ENCODE data around the gene LRSAM1.

The LRSAM1 gene

GRCh38 chr9:127450830-127451607, at the start of gene LRSAM1, which contains the start of gene RPL12:
TSS of gene LRSAM1 (plus strand) at chr9:127451510. CDS start at chr9:127454528, 3,018 bp downstream.
TSS of gene RPL12 (minus strand) at chr9:127451406. CDS start at chr9:127451317, 89 bp downstream.
- peaks cover 8 to 61% (median 40%) of the 10 kb centered on the region in 5 donors for H3K4me1 ChIP-seq (ENCODE audit: control insufficient read depth in 5 of 5, insufficient read depth in 5 of 5, low read length in 5 of 5)
- no peaks in the 10 kb centered on the region for H3K27me3 ChIP-seq (ENCODE audit: control insufficient read depth in 5 of 5, insufficient read depth in 4 of 5, low read length in 5 of 5)
- peak within 1 kb of the TSS; percentile 79 to 92 (median 87) for H3K4me3 ChIP-seq (ENCODE audit: low read depth in 1 of 5, low read length in 5 of 5)
- H3K9me3 ChIP-seq (ENCODE audit: control insufficient read depth in 5 of 5, low read length in 5 of 5): no peaks in the 10 kb centered on the region
- H3K27ac ChIP-seq (ENCODE audit: low read depth, low read length): peak within 1 kb of the TSS; percentile 92
- peaks cover 10 to 53% (median 41%) of the 10 kb centered on the region in 5 donors for H3K36me3 ChIP-seq (ENCODE audit: control insufficient read depth in 5 of 5, insufficient read depth in 5 of 5, low read length in 5 of 5)
- H3K9ac ChIP-seq (ENCODE audit: low read length in 5 of 5): peak within 1 kb of the TSS; percentile 93 to 98 (median 95)

DNA sequence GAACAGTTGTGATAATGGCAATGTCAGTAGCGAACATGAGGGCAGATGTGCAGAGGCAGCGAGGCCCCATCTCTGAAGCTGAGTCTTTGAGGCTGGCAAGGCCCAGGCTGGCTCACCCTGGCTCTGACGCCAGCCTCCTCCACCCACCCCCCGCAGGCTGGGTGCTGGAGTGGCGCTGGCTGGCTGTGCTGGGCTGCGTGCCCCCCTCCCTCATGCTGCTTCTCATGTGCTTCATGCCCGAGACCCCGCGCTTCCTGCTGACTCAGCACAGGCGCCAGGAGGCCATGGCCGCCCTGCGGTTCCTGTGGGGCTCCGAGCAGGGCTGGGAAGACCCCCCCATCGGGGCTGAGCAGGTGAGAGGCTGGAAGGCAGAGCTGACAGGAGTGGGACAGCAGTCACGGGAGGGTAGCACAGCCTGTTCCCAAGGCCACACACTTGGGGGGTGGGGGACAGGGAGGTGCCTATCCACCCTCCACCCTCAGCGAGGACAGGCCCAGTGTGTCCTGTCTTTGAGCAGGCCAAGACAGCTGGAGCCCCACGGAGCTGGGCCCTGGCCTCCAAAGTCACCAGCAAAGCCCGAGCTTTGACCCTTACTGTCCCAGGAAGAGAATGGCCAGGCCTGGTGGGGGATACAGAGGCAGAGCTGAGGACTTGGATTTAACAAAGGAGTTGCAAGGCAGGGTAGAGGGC, 48.8 kb upstream of the LRSAM1 start:
- no peaks in the 10 kb centered on the region for H3K9me3 ChIP-seq (ENCODE audit: control insufficient read depth in 5 of 5, low read length in 5 of 5)
- H3K36me3 ChIP-seq (ENCODE audit: control insufficient read depth in 5 of 5, insufficient read depth in 5 of 5, low read length in 5 of 5): peaks cover 0 to 76% (median 47%) of the 10 kb centered on the region in 5 donors
- H3K9ac ChIP-seq (ENCODE audit: low read length in 5 of 5): no peak overlapping the region
- H3K4me3 ChIP-seq (ENCODE audit: low read depth in 1 of 5, low read length in 5 of 5): no peak overlapping the region
- no peaks in the 10 kb centered on the region for H3K27me3 ChIP-seq (ENCODE audit: control insufficient read depth in 5 of 5, insufficient read depth in 4 of 5, low read length in 5 of 5)
- H3K4me1 ChIP-seq (ENCODE audit: control insufficient read depth in 5 of 5, insufficient read depth in 5 of 5, low read length in 5 of 5): peaks cover 0 to 16% (median 13%) of the 10 kb centered on the region in 5 donors
- no peak overlapping the region for H3K27ac ChIP-seq (ENCODE audit: low read depth, low read length)

- no peaks in the 10 kb centered on the region for H3K9me3 ChIP-seq (ENCODE audit: control insufficient read depth in 5 of 5, low read length in 5 of 5)
- peaks cover 0 to 5% (median 3%) of the 10 kb centered on the region in 5 donors for H3K4me1 ChIP-seq (ENCODE audit: control insufficient read depth in 5 of 5, insufficient read depth in 5 of 5, low read length in 5 of 5)
Measured at GRCh38 chr9:127403507-127404192, 47.7 kb upstream of the LRSAM1 start.

DNA sequence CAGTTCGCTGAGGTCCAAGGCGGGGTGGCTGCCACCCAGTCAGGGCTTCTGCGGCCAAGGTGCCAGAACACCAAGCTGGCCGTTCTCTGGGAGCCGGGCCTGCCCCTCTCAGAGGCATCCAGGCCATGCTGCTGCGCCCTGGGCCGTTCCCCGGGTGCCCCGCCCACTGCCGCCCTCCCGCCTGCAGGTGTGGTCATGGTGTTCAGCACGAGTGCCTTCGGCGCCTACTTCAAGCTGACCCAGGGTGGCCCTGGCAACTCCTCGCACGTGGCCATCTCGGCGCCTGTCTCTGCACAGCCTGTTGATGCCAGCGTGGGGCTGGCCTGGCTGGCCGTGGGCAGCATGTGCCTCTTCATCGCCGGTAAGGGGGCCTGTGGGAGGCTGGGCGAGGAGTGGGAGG, 46.7 kb upstream of the LRSAM1 start:
- Histone ChIP-seq H3K4me3 (ENCODE audit: low read depth in 1 of 5, low read length in 5 of 5) (no peak overlapping the region), H3K4me1 (ENCODE audit: control insufficient read depth in 5 of 5, insufficient read depth in 5 of 5, low read length in 5 of 5) (no peaks in the 10 kb centered on the region), H3K27ac (ENCODE audit: low read depth, low read length) (no peak overlapping the region), H3K9me3 (ENCODE audit: control insufficient read depth in 5 of 5, low read length in 5 of 5) (no peaks in the 10 kb centered on the region), H3K27me3 (ENCODE audit: control insufficient read depth in 5 of 5, insufficient read depth in 4 of 5, low read length in 5 of 5) (no peaks in the 10 kb centered on the region), H3K36me3 (ENCODE audit: control insufficient read depth in 5 of 5, insufficient read depth in 5 of 5, low read length in 5 of 5) (peaks cover 0 to 78% (median 48%) of the 10 kb centered on the region in 5 donors), H3K9ac (ENCODE audit: low read length in 5 of 5) (no peak overlapping the region)

More at GRCh38 chr9:127403507-127404192, 47.7 kb upstream of the LRSAM1 start:
- Histone ChIP-seq H3K4me3 (ENCODE audit: low read depth in 1 of 5, low read length in 5 of 5) (no peak overlapping the region), H3K27me3 (ENCODE audit: control insufficient read depth in 5 of 5, insufficient read depth in 4 of 5, low read length in 5 of 5) (no peaks in the 10 kb centered on the region), H3K27ac (ENCODE audit: low read depth, low read length) (no peak overlapping the region), H3K9ac (ENCODE audit: low read length in 5 of 5) (no peak overlapping the region), H3K36me3 (ENCODE audit: control insufficient read depth in 5 of 5, insufficient read depth in 5 of 5, low read length in 5 of 5) (peaks cover 0 to 82% (median 48%) of the 10 kb centered on the region in 5 donors)

DNA sequence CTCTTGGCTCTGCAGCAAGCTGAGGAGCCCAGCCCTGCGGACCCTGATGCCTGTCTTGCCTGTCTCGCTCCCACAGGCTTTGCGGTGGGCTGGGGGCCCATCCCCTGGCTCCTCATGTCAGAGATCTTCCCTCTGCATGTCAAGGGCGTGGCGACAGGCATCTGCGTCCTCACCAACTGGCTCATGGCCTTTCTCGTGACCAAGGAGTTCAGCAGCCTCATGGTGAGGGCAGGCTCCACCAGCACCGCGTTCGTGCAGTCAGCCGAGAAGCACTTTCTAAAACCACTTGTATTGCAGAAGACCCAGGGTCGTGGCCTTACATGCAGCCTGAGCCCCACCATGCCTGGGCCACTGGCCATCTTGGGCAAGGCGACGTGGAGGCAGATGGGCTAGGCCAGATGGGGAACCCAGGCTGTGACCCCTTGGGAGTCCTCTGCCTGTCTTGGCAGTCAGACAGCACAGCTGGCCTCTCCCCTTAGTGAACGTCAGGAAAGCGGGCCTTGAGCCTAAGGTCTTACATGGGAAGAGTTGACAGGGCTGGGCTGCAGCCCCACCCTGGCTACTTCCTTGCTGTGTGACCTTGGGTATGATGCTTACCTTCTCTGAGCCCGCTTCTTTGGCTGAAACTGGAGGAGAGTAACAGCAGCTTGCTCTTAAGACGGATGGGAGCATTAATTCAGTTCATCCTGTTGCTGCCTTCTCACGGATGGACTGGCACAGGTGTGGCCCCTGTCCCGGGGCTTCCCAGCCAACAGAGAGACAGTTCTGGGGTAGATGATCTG, 45.8 kb upstream of the LRSAM1 start:
- no peak overlapping the region for H3K27ac ChIP-seq (ENCODE audit: low read depth, low read length)
- no peak overlapping the region for H3K9ac ChIP-seq (ENCODE audit: low read length in 5 of 5)
- H3K27me3 ChIP-seq (ENCODE audit: control insufficient read depth in 5 of 5, insufficient read depth in 4 of 5, low read length in 5 of 5): no peaks in the 10 kb centered on the region
- peaks cover 0 to 70% (median 45%) of the 10 kb centered on the region in 5 donors for H3K36me3 ChIP-seq (ENCODE audit: control insufficient read depth in 5 of 5, insufficient read depth in 5 of 5, low read length in 5 of 5)
- H3K4me3 ChIP-seq (ENCODE audit: low read depth in 1 of 5, low read length in 5 of 5): no peak overlapping the region
- H3K9me3 ChIP-seq (ENCODE audit: control insufficient read depth in 5 of 5, low read length in 5 of 5): no peaks in the 10 kb centered on the region
- H3K4me1 ChIP-seq (ENCODE audit: control insufficient read depth in 5 of 5, insufficient read depth in 5 of 5, low read length in 5 of 5): no peaks in the 10 kb centered on the region

- Histone ChIP-seq H3K27me3 (ENCODE audit: control insufficient read depth in 5 of 5, insufficient read depth in 4 of 5, low read length in 5 of 5) (no peaks in the 10 kb centered on the region), H3K27ac (ENCODE audit: low read depth, low read length) (no peak overlapping the region), H3K4me1 (ENCODE audit: control insufficient read depth in 5 of 5, insufficient read depth in 5 of 5, low read length in 5 of 5) (no peaks in the 10 kb centered on the region), H3K36me3 (ENCODE audit: control insufficient read depth in 5 of 5, insufficient read depth in 5 of 5, low read length in 5 of 5) (peaks cover 0 to 59% (median 40%) of the 10 kb centered on the region in 5 donors), H3K4me3 (ENCODE audit: low read depth in 1 of 5, low read length in 5 of 5) (no peak overlapping the region), H3K9me3 (ENCODE audit: control insufficient read depth in 5 of 5, low read length in 5 of 5) (no peaks in the 10 kb centered on the region), H3K9ac (ENCODE audit: low read length in 5 of 5) (no peak overlapping the region)
Measured at GRCh38 chr9:127406799-127407491, 44.4 kb upstream of the LRSAM1 start.

- no peak overlapping the region for H3K9ac ChIP-seq (ENCODE audit: low read length in 5 of 5)
- H3K4me1 ChIP-seq (ENCODE audit: control insufficient read depth in 5 of 5, insufficient read depth in 5 of 5, low read length in 5 of 5): peaks cover 0 to 4% (median 0%) of the 10 kb centered on the region in 5 donors
- H3K27ac ChIP-seq (ENCODE audit: low read depth, low read length): no peak overlapping the region
- no peaks in the 10 kb centered on the region for H3K27me3 ChIP-seq (ENCODE audit: control insufficient read depth in 5 of 5, insufficient read depth in 4 of 5, low read length in 5 of 5)
- H3K9me3 ChIP-seq (ENCODE audit: control insufficient read depth in 5 of 5, low read length in 5 of 5): no peaks in the 10 kb centered on the region
- no peak overlapping the region for H3K4me3 ChIP-seq (ENCODE audit: low read depth in 1 of 5, low read length in 5 of 5)
- H3K36me3 ChIP-seq (ENCODE audit: control insufficient read depth in 5 of 5, insufficient read depth in 5 of 5, low read length in 5 of 5): peaks cover 0 to 54% (median 37%) of the 10 kb centered on the region in 5 donors
Measured at GRCh38 chr9:127407492-127407843, 43.8 kb upstream of the LRSAM1 start.

DNA sequence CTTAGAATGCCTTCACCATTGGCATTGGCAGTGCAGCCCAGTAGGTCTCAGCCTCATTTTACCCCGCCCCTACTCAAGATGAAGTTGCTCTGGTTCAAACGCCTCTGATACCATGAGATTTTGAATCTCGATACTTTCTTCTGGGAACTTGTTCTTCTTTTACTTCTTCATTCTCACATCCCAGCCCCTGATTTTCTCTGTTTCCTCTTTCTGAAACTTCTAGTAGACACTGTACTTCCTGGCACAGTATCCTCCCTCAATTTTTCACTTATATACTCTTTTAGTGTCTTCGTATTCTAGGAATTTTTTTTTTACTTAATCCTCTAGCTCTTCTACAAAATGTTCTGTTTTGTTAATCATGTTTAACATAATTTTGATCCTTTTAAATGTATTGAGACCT, 40.2 kb upstream of the LRSAM1 start:
- Histone ChIP-seq H3K36me3 (ENCODE audit: control insufficient read depth in 5 of 5, insufficient read depth in 5 of 5, low read length in 5 of 5) (peaks cover 0 to 20% (median 10%) of the 10 kb centered on the region in 5 donors), H3K27me3 (ENCODE audit: control insufficient read depth in 5 of 5, insufficient read depth in 4 of 5, low read length in 5 of 5) (no peaks in the 10 kb centered on the region), H3K9ac (ENCODE audit: low read length in 5 of 5) (no peak overlapping the region), H3K9me3 (ENCODE audit: control insufficient read depth in 5 of 5, low read length in 5 of 5) (no peaks in the 10 kb centered on the region), H3K4me1 (ENCODE audit: control insufficient read depth in 5 of 5, insufficient read depth in 5 of 5, low read length in 5 of 5) (peaks cover 0 to 7% (median 2%) of the 10 kb centered on the region in 5 donors), H3K27ac (ENCODE audit: low read depth, low read length) (no peak overlapping the region), H3K4me3 (ENCODE audit: low read depth in 1 of 5, low read length in 5 of 5) (no peak overlapping the region)

- peaks cover 0 to 6% (median 2%) of the 10 kb centered on the region in 5 donors for H3K36me3 ChIP-seq (ENCODE audit: control insufficient read depth in 5 of 5, insufficient read depth in 5 of 5, low read length in 5 of 5)
- H3K4me1 ChIP-seq (ENCODE audit: control insufficient read depth in 5 of 5, insufficient read depth in 5 of 5, low read length in 5 of 5): peaks cover 0 to 17% (median 5%) of the 10 kb centered on the region in 5 donors
- no peak overlapping the region for H3K4me3 ChIP-seq (ENCODE audit: low read depth in 1 of 5, low read length in 5 of 5)
- H3K9me3 ChIP-seq (ENCODE audit: control insufficient read depth in 5 of 5, low read length in 5 of 5): no peaks in the 10 kb centered on the region
- H3K27me3 ChIP-seq (ENCODE audit: control insufficient read depth in 5 of 5, insufficient read depth in 4 of 5, low read length in 5 of 5): no peaks in the 10 kb centered on the region
- no peak overlapping the region for H3K9ac ChIP-seq (ENCODE audit: low read length in 5 of 5)
- H3K27ac ChIP-seq (ENCODE audit: low read depth, low read length): no peak overlapping the region
Measured at GRCh38 chr9:127415141-127415540, 36.2 kb upstream of the LRSAM1 start.

Data from subcutaneous abdominal adipose tissue (tissue), 5 donors.